GM12878 (cell line): ENCODE measurements around the gene CXXC5.

Source experiments
- CEBPB ChIP-seq, 2 experiments: fragments of 150-350 bp in 1 of 2; IDR thresholded peaks; 2 replicates each; pipeline ENCODE4 v1.6.1; 2012 to 2014; ENCODE audit warnings: low read depth in 2 of 2, low read length in 2 of 2, borderline replicate concordance in 1 of 2, inconsistent platforms in 1 of 2
- CREM ChIP-seq: IDR thresholded peaks from 2 replicates; pipeline ENCODE4 v1.6.1; 2014; ENCODE audit warnings: antibody characterized with exemption, low read depth
- CTCF ChIP-seq, 3 experiments: IDR thresholded peaks in 2 of 3; conservative IDR thresholded peaks in 1 of 3; 2 replicates each; pipeline ENCODE4 v1.5.1; 2011; ENCODE audit warnings: low read depth in 3 of 3, low read length in 3 of 3, mild to moderate bottlenecking in 3 of 3, control low read depth in 2 of 3, moderate library complexity in 2 of 3, inconsistent platforms in 1 of 3, mixed read lengths in 1 of 3; ENCODE audit not compliant: control insufficient read depth in 2 of 3, insufficient read depth in 1 of 3; ENCODE audit errors: extremely low read depth in 1 of 3
- ELK1 ChIP-seq: IDR thresholded peaks from 2 replicates; pipeline ENCODE4 v1.6.1; 2012; ENCODE audit warnings: low read depth, low read length, improper control_type of control experiment
- EZH2 ChIP-seq: IDR thresholded peaks from 2 replicates; pipeline ENCODE4 v1.6.1; 2012; ENCODE audit warnings: low read depth, mild to moderate bottlenecking, control low read depth, inconsistent platforms, low read length, borderline replicate concordance; ENCODE audit not compliant: control insufficient read depth
- MXI1 ChIP-seq: fragments of 150-350 bp; IDR thresholded peaks from 2 replicates; pipeline ENCODE4 v1.6.1; 2011; ENCODE audit warnings: low read depth, mild to moderate bottlenecking, inconsistent platforms, low read length, improper control_type of control experiment
- NFYB ChIP-seq: IDR thresholded peaks from 2 replicates; pipeline ENCODE4 v1.6.1; 2011; ENCODE audit warnings: low read depth, mild to moderate bottlenecking, low read length, improper control_type of control experiment, moderate library complexity; ENCODE audit not compliant: insufficient read depth
- PAX5 ChIP-seq: IDR thresholded peaks from 2 replicates; pipeline ENCODE4 v1.6.1; 2011; ENCODE audit warnings: low read depth, low read length, borderline replicate concordance
- POLR2A ChIP-seq: IDR thresholded peaks from 2 replicates; pipeline ENCODE4 v1.6.1; 2011; ENCODE audit warnings: low read depth, mild to moderate bottlenecking, low read length
- POLR2AphosphoS2 ChIP-seq: IDR thresholded peaks from 2 replicates; pipeline ENCODE4 v1.6.1; 2011; ENCODE audit warnings: low read depth, mild to moderate bottlenecking, low read length, improper control_type of control experiment, moderate library complexity
- SIX5 ChIP-seq: IDR thresholded peaks from 2 replicates; pipeline ENCODE4 v1.6.1; 2011; ENCODE audit warnings: mild to moderate bottlenecking, low read depth, low read length, moderate library complexity; ENCODE audit not compliant: severe bottlenecking
- SMC3 ChIP-seq: IDR thresholded peaks from 2 replicates; pipeline ENCODE4 v1.6.1; 2011; ENCODE audit warnings: low read length, improper control_type of control experiment, borderline replicate concordance
- TCF7 ChIP-seq: IDR thresholded peaks from 2 replicates; pipeline ENCODE4 v1.6.1; 2014; ENCODE audit warnings: antibody characterized with exemption, borderline replicate concordance

- no peak for TF ChIP-seq SIX5
- no peak for TF ChIP-seq PAX5
- no peak for TF ChIP-seq CTCF (IDR thresholded peaks at IDR 0.05 in 2 of 3, conservative IDR thresholded peaks at IDR 0.05 in 1 of 3; ENCODE audit: control insufficient read depth in 2 of 3, extremely low read depth in 1 of 3, insufficient read depth in 1 of 3, low read depth in 3 of 3, low read length in 3 of 3)
- TF ChIP-seq POLR2A: no peak
- no peak for TF ChIP-seq NFYB
- TF ChIP-seq CEBPB (IDR thresholded peaks at IDR 0.05; ENCODE audit: borderline replicate concordance in 1 of 2, low read depth in 2 of 2, low read length in 2 of 2): no peak
- TF ChIP-seq CREM: no peak
- no peak for TF ChIP-seq MXI1
- no peak for TF ChIP-seq EZH2
- no peak for TF ChIP-seq POLR2AphosphoS2
- no peak for TF ChIP-seq ELK1
- no peak for TF ChIP-seq TCF7
- no peak for TF ChIP-seq SMC3
Observed at GRCh38 chr5:139681466-139681865, 33.3 kb downstream of the CXXC5 start.
